ENCODE results near the gene DKK1.
A peak's percentile ranks its signal among the peaks of the same experiment; 100 is the strongest.

Gene DKK1

GRCh38 chr10:52313933-52314821 is at the start of gene DKK1:
DKK1 (plus strand) TSS chr10:52314281; CDS start chr10:52314435, 154 bp downstream.
- in situ Hi-C loops (cut with HindIII; ENCODE audit: low pct_unique_long_range_greater_than_20kb, low sequenced_read_pairs) = no loop called here
- DNase-seq (ENCODE audit: low read depth in 1 of 2, low spot score in 1 of 2) = peak in 1 of 2 experiments; percentile 31
- TF ChIP-seq JUND (IDR thresholded peaks at IDR 0.05; ENCODE audit: low read depth) = no peak

GRCh38 chr10:52265131-52265926 is 48.8 kb upstream of the DKK1 start:
- no peak for DNase-seq (ENCODE audit: low read depth in 1 of 2, low spot score in 1 of 2)
- no peak for TF ChIP-seq JUND (IDR thresholded peaks at IDR 0.05; ENCODE audit: low read depth)
- in situ Hi-C loops (cut with HindIII; ENCODE audit: low pct_unique_long_range_greater_than_20kb, low sequenced_read_pairs) = no loop called here

GRCh38 chr10:52266858-52267257 is 47.2 kb upstream of the DKK1 start:
- in situ Hi-C loops (cut with HindIII; ENCODE audit: low pct_unique_long_range_greater_than_20kb, low sequenced_read_pairs) = no loop called here
- no peak for DNase-seq (ENCODE audit: low read depth in 1 of 2, low spot score in 1 of 2)
- no peak for TF ChIP-seq JUND (IDR thresholded peaks at IDR 0.05; ENCODE audit: low read depth)

- no peak for DNase-seq (ENCODE audit: low read depth in 1 of 2, low spot score in 1 of 2)
- no peak for TF ChIP-seq JUND (IDR thresholded peaks at IDR 0.05; ENCODE audit: low read depth)
- in situ Hi-C loops (cut with HindIII; ENCODE audit: low pct_unique_long_range_greater_than_20kb, low sequenced_read_pairs) = no loop called here
These were observed 45.3 kb upstream of the DKK1 start for GRCh38 chr10:52268790-52269189.

- DNase-seq (ENCODE audit: low read depth in 1 of 2, low spot score in 1 of 2) = no peak
- in situ Hi-C loops (cut with HindIII; ENCODE audit: low pct_unique_long_range_greater_than_20kb, low sequenced_read_pairs) = no loop called here
- no peak for TF ChIP-seq JUND (IDR thresholded peaks at IDR 0.05; ENCODE audit: low read depth)
These were observed 44.8 kb upstream of the DKK1 start for GRCh38 chr10:52269233-52269632.

GRCh38 chr10:52276163-52276562 is 37.9 kb upstream of the DKK1 start:
- in situ Hi-C loops (cut with HindIII; ENCODE audit: low pct_unique_long_range_greater_than_20kb, low sequenced_read_pairs) = no loop called here
- no peak for DNase-seq (ENCODE audit: low read depth in 1 of 2, low spot score in 1 of 2)
- no peak for TF ChIP-seq JUND (IDR thresholded peaks at IDR 0.05; ENCODE audit: low read depth)

- in situ Hi-C loops (cut with HindIII; ENCODE audit: low pct_unique_long_range_greater_than_20kb, low sequenced_read_pairs) = no loop called here
- no peak for TF ChIP-seq JUND (IDR thresholded peaks at IDR 0.05; ENCODE audit: low read depth)
- no peak for DNase-seq (ENCODE audit: low read depth in 1 of 2, low spot score in 1 of 2)
These were observed 37.1 kb upstream of the DKK1 start for GRCh38 chr10:52276986-52277385.

GRCh38 chr10:52279546-52279945 is 34.5 kb upstream of the DKK1 start:
- TF ChIP-seq JUND (IDR thresholded peaks at IDR 0.05; ENCODE audit: low read depth) = no peak
- no peak for DNase-seq (ENCODE audit: low read depth in 1 of 2, low spot score in 1 of 2)
- in situ Hi-C loops (cut with HindIII; ENCODE audit: low pct_unique_long_range_greater_than_20kb, low sequenced_read_pairs) = no loop called here

- in situ Hi-C loops (cut with HindIII; ENCODE audit: low pct_unique_long_range_greater_than_20kb, low sequenced_read_pairs) = no loop called here
- no peak for TF ChIP-seq JUND (IDR thresholded peaks at IDR 0.05; ENCODE audit: low read depth)
- DNase-seq (ENCODE audit: low read depth in 1 of 2, low spot score in 1 of 2) = no peak
These were observed 34.0 kb upstream of the DKK1 start for GRCh38 chr10:52280051-52280450.

GRCh38 chr10:52283174-52283573 is 30.9 kb upstream of the DKK1 start:
- TF ChIP-seq JUND (IDR thresholded peaks at IDR 0.05; ENCODE audit: low read depth) = no peak
- DNase-seq (ENCODE audit: low read depth in 1 of 2, low spot score in 1 of 2) = no peak
- in situ Hi-C loops (cut with HindIII; ENCODE audit: low pct_unique_long_range_greater_than_20kb, low sequenced_read_pairs) = no loop called here

GRCh38 chr10:52284416-52285013 is 29.6 kb upstream of the DKK1 start:
- DNase-seq (ENCODE audit: low read depth in 1 of 2, low spot score in 1 of 2) = no peak
- no peak for TF ChIP-seq JUND (IDR thresholded peaks at IDR 0.05; ENCODE audit: low read depth)
- in situ Hi-C loops (cut with HindIII; ENCODE audit: low pct_unique_long_range_greater_than_20kb, low sequenced_read_pairs) = no loop called here

GRCh38 chr10:52287866-52288265 is 26.2 kb upstream of the DKK1 start:
- no peak for TF ChIP-seq JUND (IDR thresholded peaks at IDR 0.05; ENCODE audit: low read depth)
- DNase-seq (ENCODE audit: low read depth in 1 of 2, low spot score in 1 of 2) = no peak
- in situ Hi-C loops (cut with HindIII; ENCODE audit: low pct_unique_long_range_greater_than_20kb, low sequenced_read_pairs) = no loop called here

- TF ChIP-seq JUND (IDR thresholded peaks at IDR 0.05; ENCODE audit: low read depth) = no peak
- in situ Hi-C loops (cut with HindIII; ENCODE audit: low pct_unique_long_range_greater_than_20kb, low sequenced_read_pairs) = no loop called here
- DNase-seq (ENCODE audit: low read depth in 1 of 2, low spot score in 1 of 2) = no peak
These were observed 16.3 kb upstream of the DKK1 start for GRCh38 chr10:52297747-52298146.

Data from T47D (cell line).